Measurements from ENCODE around the gene MRPS18B. TPM values are rescaled to one million over a fixed set of nuclear protein-coding genes. Genes with fewer than 3 reads are reported as not detected.

MRPS18B gene
- total and polyA plus RNA-seq, 2 of the 4 experiments (the other 2 are of a cell fraction): 51.2 to 82.3 TPM

DNA sequence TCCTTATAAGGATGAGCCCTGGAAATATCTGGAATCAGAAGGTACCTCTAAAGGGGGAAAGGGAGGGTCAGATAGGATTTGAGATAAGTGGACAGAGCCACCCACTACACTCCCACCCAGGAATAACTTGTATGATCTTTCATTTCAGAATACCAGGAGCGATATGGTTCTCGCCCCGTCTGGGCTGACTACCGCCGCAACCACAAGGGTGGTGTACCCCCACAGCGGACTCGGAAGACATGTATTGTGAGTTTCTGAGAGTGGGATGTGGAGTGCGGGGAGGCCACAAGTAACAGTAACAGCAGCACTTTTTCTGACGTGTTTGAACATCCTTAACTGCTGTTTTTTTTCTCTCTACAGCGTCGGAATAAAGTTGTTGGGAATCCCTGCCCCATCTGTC lies 1.9 kb downstream of the MRPS18B start:
- Histone ChIP-seq H2AK5ac (ENCODE audit: low read depth, low read length) (no peak overlapping the region), H3K14ac (replicated peaks; ENCODE audit: low read depth, low read length) (no peak overlapping the region), H3K4me1 (ENCODE audit: control insufficient read depth, insufficient read depth, low read length) (peaks cover 2% of the 10 kb centered on the region; the same call in 1 of the 2 replicates), H3K9me1 (ENCODE audit: insufficient read depth, low read length) (peaks cover under 1% of the 10 kb centered on the region; the same call in 1 of the 2 replicates), H2BK120ac (ENCODE audit: low read depth, low read length) (no peak overlapping the region), H4K5ac (ENCODE audit: low read depth, low read length) (no peak overlapping the region), H3K23ac (ENCODE audit: low read depth, low read length) (no peak overlapping the region), H3K4ac (ENCODE audit: low read depth, low read length) (no peak overlapping the region), H2BK15ac (ENCODE audit: low read depth, low read length) (no peak overlapping the region), H3K27me3 (ENCODE audit: control insufficient read depth, insufficient read depth, low read length) (no peaks in the 10 kb centered on the region), H4K91ac (ENCODE audit: insufficient read depth, low read depth, low read length) (no peak overlapping the region), H4K8ac (ENCODE audit: low read depth in 2 of 2, low read length in 2 of 2) (no peak overlapping the region), H3K9ac (ENCODE audit: low read depth, low read length) (no peak overlapping the region), H3K36me3 (ENCODE audit: control insufficient read depth, insufficient read depth, low read length) (peaks cover 28% of the 10 kb centered on the region), H2BK20ac (ENCODE audit: low read depth, low read length) (no peak overlapping the region), H3K9me3 (ENCODE audit: control insufficient read depth, insufficient read depth, low read length) (no peaks in the 10 kb centered on the region), H4K20me1 (ENCODE audit: insufficient read depth, low read length) (peaks cover 6% of the 10 kb centered on the region), H2AK9ac (replicated peaks; ENCODE audit: low read depth, low read length, poor library complexity) (no peak overlapping the region), H3K79me1 (ENCODE audit: low read depth in 1 of 2, low read length in 2 of 2) (peaks cover 10 to 33% of the 10 kb centered on the region in 2 experiments), H3K27ac (ENCODE audit: insufficient read depth, low read length) (no peak overlapping the region), H2AFZ (replicated peaks; ENCODE audit: low read length, poor library complexity) (no peak overlapping the region), H3K56ac (ENCODE audit: extremely low read depth, insufficient read depth, low read length) (no peak overlapping the region), H3K18ac (ENCODE audit: low read depth, low read length) (no peak overlapping the region), H3K4me3 (ENCODE audit: insufficient read depth, low read depth, low read length) (no peak overlapping the region), H3K4me2 (ENCODE audit: low read depth, low read length) (no peak overlapping the region), H2BK5ac (ENCODE audit: low read depth, low read length, poor library complexity, severe bottlenecking) (no peak overlapping the region)
- ATAC-seq (ENCODE audit: low read depth) (no peak), DNase-seq (no peak)
- in situ Hi-C loops (cut with MboI; ENCODE audit: low sequenced_read_pairs): no loop called here
- 93% methylated on average over 3 of the region's 11 CpGs; no CpG with 5 or more reads in 1 of the 2 experiments for WGBS, 2 experiments (ENCODE audit: extremely low coverage in 2 of 2, insufficient read length in 1 of 2)
- POLR2A ChIA-PET (ENCODE audit: unreplicated experiment): no interaction called here
- CTCF ChIA-PET: interaction anchor here (0.5 to 1.4 kb wide), 2 partner anchors 28 to 53 kb away, joined by 3 to 4 read pairs; partner anchors contain the start of gene DHX16
- TF ChIP-seq, protein P1, sequence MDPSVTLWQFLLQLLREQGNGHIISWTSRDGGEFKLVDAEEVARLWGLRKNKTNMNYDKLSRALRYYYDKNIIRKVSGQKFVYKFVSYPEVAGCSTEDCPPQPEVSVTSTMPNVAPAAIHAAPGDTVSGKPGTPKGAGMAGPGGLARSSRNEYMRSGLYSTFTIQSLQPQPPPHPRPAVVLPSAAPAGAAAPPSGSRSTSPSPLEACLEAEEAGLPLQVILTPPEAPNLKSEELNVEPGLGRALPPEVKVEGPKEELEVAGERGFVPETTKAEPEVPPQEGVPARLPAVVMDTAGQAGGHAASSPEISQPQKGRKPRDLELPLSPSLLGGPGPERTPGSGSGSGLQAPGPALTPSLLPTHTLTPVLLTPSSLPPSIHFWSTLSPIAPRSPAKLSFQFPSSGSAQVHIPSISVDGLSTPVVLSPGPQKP (IDR thresholded peaks at IDR 0.05; ENCODE audit: borderline replicate concordance, low read depth, low read length): no peak
- TF ChIP-seq MXI1 (IDR thresholded peaks at IDR 0.05; ENCODE audit: borderline replicate concordance, low read depth, low read length) (no peak), RFX5 (IDR thresholded peaks at IDR 0.05; ENCODE audit: low read depth, low read length) (no peak), RAD21 (IDR thresholded peaks at IDR 0.05; ENCODE audit: low read length) (no peak), MAFK (IDR thresholded peaks at IDR 0.05; ENCODE audit: low read depth, low read length) (no peak), RCOR1 (IDR thresholded peaks at IDR 0.05; ENCODE audit: insufficient replicate concordance, low read length) (no peak), CHD1 (IDR thresholded peaks at IDR 0.05; ENCODE audit: low read depth, low read length) (no peak), CEBPB (IDR thresholded peaks at IDR 0.05; ENCODE audit: low read depth, low read length) (no peak)
- TF ChIP-seq, protein P2, sequence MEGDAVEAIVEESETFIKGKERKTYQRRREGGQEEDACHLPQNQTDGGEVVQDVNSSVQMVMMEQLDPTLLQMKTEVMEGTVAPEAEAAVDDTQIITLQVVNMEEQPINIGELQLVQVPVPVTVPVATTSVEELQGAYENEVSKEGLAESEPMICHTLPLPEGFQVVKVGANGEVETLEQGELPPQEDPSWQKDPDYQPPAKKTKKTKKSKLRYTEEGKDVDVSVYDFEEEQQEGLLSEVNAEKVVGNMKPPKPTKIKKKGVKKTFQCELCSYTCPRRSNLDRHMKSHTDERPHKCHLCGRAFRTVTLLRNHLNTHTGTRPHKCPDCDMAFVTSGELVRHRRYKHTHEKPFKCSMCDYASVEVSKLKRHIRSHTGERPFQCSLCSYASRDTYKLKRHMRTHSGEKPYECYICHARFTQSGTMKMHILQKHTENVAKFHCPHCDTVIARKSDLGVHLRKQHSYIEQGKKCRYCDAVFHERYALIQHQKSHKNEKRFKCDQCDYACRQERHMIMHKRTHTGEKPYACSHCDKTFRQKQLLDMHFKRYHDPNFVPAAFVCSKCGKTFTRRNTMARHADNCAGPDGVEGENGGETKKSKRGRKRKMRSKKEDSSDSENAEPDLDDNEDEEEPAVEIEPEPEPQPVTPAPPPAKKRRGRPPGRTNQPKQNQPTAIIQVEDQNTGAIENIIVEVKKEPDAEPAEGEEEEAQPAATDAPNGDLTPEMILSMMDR (conservative IDR thresholded peaks at IDR 0.05; ENCODE audit: low read depth, low read length): no peak
- TF ChIP-seq, protein P3, sequence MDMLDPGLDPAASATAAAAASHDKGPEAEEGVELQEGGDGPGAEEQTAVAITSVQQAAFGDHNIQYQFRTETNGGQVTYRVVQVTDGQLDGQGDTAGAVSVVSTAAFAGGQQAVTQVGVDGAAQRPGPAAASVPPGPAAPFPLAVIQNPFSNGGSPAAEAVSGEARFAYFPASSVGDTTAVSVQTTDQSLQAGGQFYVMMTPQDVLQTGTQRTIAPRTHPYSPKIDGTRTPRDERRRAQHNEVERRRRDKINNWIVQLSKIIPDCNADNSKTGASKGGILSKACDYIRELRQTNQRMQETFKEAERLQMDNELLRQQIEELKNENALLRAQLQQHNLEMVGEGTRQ (IDR thresholded peaks at IDR 0.05; ENCODE audit: low read depth, low read length): no peak
- dilution Hi-C loops (cut with HindIII; ENCODE audit: low sequenced_read_pairs, unreplicated experiment): no loop called here
- no TSS peak for BruUV-seq (replicated peaks)
- intact Hi-C loops (cut with micrococcal nuclease): no loop called here

Measured in IMR-90 (cell line).